PFSK-1 (cell line): Measurements from ENCODE around the gene HIVEP2.

Source experiments
- POLR2AphosphoS5 ChIP-seq: IDR thresholded peaks from 2 replicates; pipeline ENCODE4 v1.6.1; 2012; ENCODE audit warnings: low read depth, mild to moderate bottlenecking, control low read depth, low read length, moderate library complexity
- REST ChIP-seq, 2 experiments: IDR thresholded peaks; 2 replicates each; pipeline versions ENCODE4 v1.6.1 to v1.8.0; 2011 to 2012; ENCODE audit warnings: low read depth in 2 of 2, low read length in 2 of 2, control low read depth in 1 of 2, inconsistent platforms in 1 of 2, mild to moderate bottlenecking in 1 of 2, moderate library complexity in 1 of 2; ENCODE audit not compliant: insufficient read depth in 1 of 2
- SIN3A ChIP-seq: IDR thresholded peaks from 2 replicates; pipeline ENCODE4 v1.6.1; 2012; ENCODE audit warnings: mild to moderate bottlenecking, low read length, moderate library complexity, borderline replicate concordance; ENCODE audit not compliant: insufficient read depth

GRCh38 chr6:142731611-142732010 is 213.4 kb downstream of the HIVEP2 start:
- no peak for TF ChIP-seq POLR2AphosphoS5
- no peak for TF ChIP-seq REST (IDR thresholded peaks at IDR 0.05; ENCODE audit: insufficient read depth in 1 of 2, low read depth in 2 of 2, low read length in 2 of 2)
- no peak for TF ChIP-seq SIN3A
